ENCODE results near the gene NGEF. TPM values are rescaled to one million over a fixed set of nuclear protein-coding genes. Genes with fewer than 3 reads are reported as not detected.

Gene NGEF
- total RNA-seq, 1 experiment from 2014 or later, result 3.9 TPM

DNA sequence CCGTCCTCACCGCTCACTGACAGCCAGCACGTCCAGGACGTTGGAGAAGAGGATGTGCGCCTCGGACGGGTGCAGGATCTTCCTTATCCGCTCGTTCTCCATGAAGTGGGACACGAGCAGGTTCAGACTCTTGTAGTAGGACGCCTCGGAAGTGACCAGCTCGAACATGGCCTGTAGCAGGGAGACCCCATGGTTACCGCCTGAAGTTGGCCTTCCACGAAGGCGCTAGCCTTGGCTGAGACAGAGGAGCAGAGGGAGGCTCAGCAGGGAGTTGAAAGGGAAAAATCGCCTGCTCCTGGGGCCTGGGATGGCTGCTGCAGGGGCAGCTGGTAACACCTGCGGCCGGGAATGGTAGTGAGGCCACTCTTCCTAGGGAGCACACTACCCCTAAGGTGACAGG is 118.3 kb downstream of the NGEF start:
- H3K36me3 ChIP-seq (replicated peaks; ENCODE audit: control insufficient read depth, insufficient read depth, low read length), result no peaks in the 10 kb centered on the region
- peak; percentile 52 for DNase-seq
- H3K4me3 ChIP-seq (ENCODE audit: insufficient read depth, low read depth, low read length), result no peak overlapping the region
- H3K27me3 ChIP-seq (ENCODE audit: control insufficient read depth, insufficient read depth, low read length), result no peaks in the 10 kb centered on the region

DNA sequence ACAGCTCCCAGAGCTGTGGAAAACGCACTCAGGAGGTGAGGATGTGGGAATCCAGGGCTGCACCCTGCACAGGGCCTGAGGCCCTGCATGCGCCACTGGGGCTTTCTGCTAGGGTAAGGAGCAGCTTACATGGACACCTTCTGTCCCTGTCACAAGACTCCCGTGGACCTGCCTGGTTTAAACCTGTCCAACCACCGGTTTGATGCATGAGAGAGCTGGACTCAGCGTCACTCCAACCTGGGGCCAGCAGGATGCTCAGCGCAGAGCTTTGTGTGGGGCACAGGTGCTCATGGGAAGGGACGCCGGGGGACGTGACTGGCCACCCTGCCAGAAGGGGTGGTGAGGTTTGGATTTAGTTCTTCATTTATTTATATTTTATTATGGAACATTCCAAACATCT is 118.8 kb downstream of the NGEF start:
- H3K36me3 ChIP-seq (replicated peaks; ENCODE audit: control insufficient read depth, insufficient read depth, low read length), result no peaks in the 10 kb centered on the region
- H3K27me3 ChIP-seq (ENCODE audit: control insufficient read depth, insufficient read depth, low read length), result no peaks in the 10 kb centered on the region
- DNase-seq, result no peak
- H3K4me3 ChIP-seq (ENCODE audit: insufficient read depth, low read depth, low read length), result no peak overlapping the region

DNA sequence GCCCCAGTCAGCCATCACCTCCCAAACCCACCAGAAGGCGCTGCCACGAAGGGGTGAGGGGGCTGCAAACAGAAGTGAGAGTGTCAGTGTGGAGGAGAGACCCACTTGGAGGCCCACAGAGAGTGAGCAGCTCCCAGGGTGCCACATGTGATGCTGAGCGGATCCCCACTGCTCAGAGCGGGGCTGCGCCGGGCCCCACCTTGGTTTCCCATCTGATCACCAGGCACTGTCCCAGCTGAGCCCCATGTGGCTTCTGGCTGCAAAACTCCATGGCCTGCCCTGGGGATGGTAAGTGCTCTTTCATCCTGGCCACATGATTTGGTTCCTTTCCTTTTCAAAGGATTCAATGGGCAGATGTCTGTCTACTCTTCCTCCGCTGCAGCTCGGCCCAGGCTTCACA is 119.2 kb downstream of the NGEF start:
- no peak overlapping the region for H3K4me3 ChIP-seq (ENCODE audit: insufficient read depth, low read depth, low read length)
- no peaks in the 10 kb centered on the region for H3K27me3 ChIP-seq (ENCODE audit: control insufficient read depth, insufficient read depth, low read length)
- peak; percentile 54 for DNase-seq
- no peaks in the 10 kb centered on the region for H3K36me3 ChIP-seq (replicated peaks; ENCODE audit: control insufficient read depth, insufficient read depth, low read length)

DNA sequence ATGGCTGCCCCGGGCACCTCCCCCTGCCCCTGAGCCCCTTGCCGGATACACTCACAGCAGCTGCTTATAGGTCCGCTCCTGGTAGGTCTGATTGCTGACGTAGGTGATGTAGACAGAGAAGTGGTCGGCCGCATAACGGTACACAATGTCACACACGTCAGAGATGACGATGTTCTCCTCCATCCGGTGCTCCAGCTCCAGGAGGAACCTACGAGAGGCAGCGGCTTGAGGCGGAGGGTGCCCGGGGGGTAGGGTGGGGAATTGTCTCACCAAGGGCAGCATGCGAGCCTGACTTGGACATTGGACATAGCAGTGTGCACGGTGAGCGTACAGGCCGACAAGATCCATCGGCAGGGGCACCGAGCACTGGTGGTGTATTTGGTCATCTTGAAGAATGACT is 120.2 kb downstream of the NGEF start:
- no peaks in the 10 kb centered on the region for H3K27me3 ChIP-seq (ENCODE audit: control insufficient read depth, insufficient read depth, low read length)
- H3K4me3 ChIP-seq (ENCODE audit: insufficient read depth, low read depth, low read length), result no peak overlapping the region
- H3K36me3 ChIP-seq (replicated peaks; ENCODE audit: control insufficient read depth, insufficient read depth, low read length), result no peaks in the 10 kb centered on the region
- no peak for DNase-seq

DNA sequence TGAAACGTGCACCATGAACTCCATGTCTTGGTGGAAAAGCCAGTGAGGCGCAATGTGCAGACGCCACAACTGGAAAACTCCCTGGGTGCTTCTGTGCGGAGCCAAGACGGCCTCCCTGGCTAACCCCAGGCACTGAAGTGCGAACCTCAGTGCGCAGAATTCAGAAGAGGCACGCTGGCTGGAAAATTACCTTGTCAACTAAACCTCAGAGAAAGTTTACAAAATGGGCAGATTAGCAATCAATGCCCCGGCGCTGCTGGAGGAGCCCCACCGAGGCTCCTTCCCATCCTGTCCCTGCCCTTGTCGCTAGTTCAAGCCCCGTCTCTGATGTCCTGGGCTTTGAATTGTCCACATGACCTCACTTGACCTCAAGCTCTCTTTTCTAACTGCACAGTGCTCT is 120.8 kb downstream of the NGEF start:
- no peaks in the 10 kb centered on the region for H3K27me3 ChIP-seq (ENCODE audit: control insufficient read depth, insufficient read depth, low read length)
- H3K36me3 ChIP-seq (replicated peaks; ENCODE audit: control insufficient read depth, insufficient read depth, low read length), result no peaks in the 10 kb centered on the region
- peak; percentile 22 for DNase-seq
- no peak overlapping the region for H3K4me3 ChIP-seq (ENCODE audit: insufficient read depth, low read depth, low read length)

DNA sequence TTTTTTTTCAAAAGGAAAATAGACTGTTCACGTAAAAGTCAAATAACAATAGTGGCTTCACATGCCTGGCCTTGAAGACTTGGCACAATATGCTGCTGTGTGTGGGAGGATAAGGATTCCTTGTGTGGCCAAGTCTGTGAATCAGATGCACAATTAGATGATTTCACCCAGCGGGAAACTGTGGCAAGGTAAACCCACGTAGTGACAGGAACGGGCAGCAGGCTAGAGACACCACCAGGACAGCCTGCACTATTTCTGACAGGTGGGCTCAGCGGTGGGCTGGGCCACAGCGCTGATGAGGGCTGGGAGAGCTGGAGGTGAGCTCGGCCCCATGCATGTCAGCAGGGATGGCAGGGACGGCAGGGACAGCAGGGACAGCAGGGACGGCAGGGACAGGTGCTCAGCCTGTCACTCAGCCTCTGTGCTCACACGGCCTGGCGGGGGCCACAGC is 121.4 kb downstream of the NGEF start:
- no peaks in the 10 kb centered on the region for H3K27me3 ChIP-seq (ENCODE audit: control insufficient read depth, insufficient read depth, low read length)
- H3K4me3 ChIP-seq (ENCODE audit: insufficient read depth, low read depth, low read length), result no peak overlapping the region
- peak; percentile 37 for DNase-seq
- no peaks in the 10 kb centered on the region for H3K36me3 ChIP-seq (replicated peaks; ENCODE audit: control insufficient read depth, insufficient read depth, low read length)

DNA sequence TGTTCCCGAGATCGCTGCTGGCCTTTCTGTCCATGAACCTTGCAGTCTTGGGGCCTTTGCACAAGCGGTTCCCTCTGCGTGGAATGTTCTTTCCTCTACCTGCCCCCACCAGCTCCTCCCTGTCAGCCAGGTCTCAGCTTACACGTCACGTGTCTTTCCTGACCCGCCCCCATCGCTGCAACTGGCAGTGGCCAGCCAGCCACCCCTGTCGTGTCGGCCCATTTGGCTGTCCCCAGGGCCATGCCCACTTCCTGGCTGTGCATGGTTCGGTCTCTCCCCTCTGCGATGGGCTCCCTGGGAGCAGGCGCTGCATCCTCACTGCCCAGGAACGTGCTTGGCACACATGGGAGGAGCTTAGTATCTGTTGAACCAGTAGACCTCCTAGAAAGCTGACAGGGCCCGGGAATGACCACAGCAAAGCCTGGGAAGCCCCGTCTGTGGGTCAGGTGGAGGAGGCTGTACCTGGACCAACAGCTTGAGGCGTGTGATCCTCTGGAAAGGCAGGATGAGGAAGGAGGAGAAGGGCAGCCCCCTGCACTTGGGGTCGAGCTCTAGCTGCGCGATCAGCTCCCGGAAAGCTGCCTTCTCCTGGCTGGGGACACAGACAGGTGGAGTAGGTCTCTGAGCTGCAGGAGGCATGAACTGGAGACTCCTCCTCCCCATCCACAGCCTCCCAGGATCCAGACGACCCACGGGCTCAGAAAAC is 122.0 kb downstream of the NGEF start:
- Histone ChIP-seq H3K36me3 (replicated peaks; ENCODE audit: control insufficient read depth, insufficient read depth, low read length) (no peaks in the 10 kb centered on the region), H3K4me3 (ENCODE audit: insufficient read depth, low read depth, low read length) (no peak overlapping the region), H3K27me3 (ENCODE audit: control insufficient read depth, insufficient read depth, low read length) (no peaks in the 10 kb centered on the region)
- DNase-seq, result peak; percentile 91

DNA sequence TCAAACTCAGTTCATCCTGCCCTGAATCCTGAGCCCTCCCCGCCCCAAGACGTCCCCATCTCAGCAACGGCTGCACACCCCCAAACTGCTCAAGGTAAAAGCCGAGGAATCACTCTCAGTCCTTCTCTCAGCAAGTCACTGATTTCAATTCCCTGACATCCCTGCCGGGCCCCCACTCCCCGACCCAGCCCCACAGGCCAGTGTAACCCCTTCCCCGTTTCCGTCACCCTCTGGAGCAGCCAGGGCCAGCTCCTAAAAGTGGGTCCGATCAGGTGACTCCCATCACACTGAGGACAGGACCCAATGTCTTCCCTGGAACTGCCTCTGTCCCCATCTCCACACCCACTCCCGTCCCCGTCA is 122.5 kb downstream of the NGEF start:
- Histone ChIP-seq H3K4me3 (ENCODE audit: insufficient read depth, low read depth, low read length) (no peak overlapping the region), H3K27me3 (ENCODE audit: control insufficient read depth, insufficient read depth, low read length) (no peaks in the 10 kb centered on the region), H3K36me3 (replicated peaks; ENCODE audit: control insufficient read depth, insufficient read depth, low read length) (no peaks in the 10 kb centered on the region)
- no peak for DNase-seq

DNA sequence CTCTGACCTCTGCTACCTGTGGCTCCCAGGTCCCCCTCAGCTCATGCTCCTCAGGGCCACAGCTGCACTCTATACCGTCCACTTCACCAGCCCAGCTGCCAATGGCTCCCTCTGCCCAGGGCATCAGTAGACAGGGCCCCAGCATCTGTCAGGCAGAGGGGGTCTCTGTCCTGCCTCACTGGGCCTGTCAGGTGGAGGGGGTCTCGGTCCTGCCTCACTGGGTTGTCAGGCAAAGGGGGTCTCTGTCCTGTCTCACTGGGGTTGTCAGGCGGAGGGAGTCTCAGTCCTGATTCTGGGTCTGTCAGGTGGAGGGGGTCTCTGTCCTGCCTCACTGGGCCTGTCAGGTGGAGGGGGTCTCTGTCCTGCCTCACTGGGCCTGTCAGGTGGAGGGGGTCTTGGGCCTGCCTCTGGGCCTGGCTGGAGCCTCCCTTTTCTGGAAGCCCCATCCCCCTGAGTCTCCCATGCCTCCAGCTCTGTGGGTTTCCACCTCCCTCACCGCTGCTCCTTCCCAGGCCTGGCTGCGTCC is 123.1 kb downstream of the NGEF start:
- Histone ChIP-seq H3K4me3 (ENCODE audit: insufficient read depth, low read depth, low read length) (no peak overlapping the region), H3K36me3 (replicated peaks; ENCODE audit: control insufficient read depth, insufficient read depth, low read length) (no peaks in the 10 kb centered on the region), H3K27me3 (ENCODE audit: control insufficient read depth, insufficient read depth, low read length) (no peaks in the 10 kb centered on the region)
- peak; percentile 45 for DNase-seq

DNA sequence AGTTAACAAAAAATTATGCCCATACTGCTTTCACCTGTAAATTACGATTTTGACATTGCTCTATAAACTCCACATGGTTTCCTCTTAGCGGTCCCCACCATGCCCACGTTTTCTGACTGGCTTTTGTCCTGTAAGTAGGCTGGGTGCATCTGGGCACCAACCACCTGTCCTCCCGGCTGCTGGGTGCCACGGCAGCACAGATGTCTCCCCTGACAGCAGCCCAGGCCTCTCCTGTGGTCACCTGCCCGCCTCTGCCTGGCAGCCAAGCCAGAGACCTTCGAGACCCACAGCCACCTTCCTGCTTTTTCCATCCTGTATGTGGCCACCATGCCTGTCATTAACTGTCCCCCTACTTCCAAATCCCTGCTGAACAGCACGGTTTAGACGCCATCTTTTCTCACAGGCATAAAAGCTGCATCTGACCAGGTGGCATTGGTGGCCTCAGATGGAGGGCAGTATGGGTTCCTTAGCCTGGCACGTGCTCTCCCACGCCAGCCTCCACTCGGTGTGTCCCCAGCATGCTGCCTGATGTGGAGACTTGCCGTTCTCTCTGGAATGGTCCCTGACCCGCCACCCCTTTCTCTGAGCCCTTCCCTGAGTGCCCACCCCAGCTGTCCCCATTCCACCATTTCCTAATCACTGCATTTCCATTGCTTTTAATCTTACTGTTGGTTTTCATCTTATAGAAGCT is 124.1 kb downstream of the NGEF start:
- Histone ChIP-seq H3K36me3 (replicated peaks; ENCODE audit: control insufficient read depth, insufficient read depth, low read length) (no peaks in the 10 kb centered on the region), H3K27me3 (ENCODE audit: control insufficient read depth, insufficient read depth, low read length) (no peaks in the 10 kb centered on the region), H3K4me3 (ENCODE audit: insufficient read depth, low read depth, low read length) (no peak overlapping the region)
- DNase-seq, result peak; percentile 33

DNA sequence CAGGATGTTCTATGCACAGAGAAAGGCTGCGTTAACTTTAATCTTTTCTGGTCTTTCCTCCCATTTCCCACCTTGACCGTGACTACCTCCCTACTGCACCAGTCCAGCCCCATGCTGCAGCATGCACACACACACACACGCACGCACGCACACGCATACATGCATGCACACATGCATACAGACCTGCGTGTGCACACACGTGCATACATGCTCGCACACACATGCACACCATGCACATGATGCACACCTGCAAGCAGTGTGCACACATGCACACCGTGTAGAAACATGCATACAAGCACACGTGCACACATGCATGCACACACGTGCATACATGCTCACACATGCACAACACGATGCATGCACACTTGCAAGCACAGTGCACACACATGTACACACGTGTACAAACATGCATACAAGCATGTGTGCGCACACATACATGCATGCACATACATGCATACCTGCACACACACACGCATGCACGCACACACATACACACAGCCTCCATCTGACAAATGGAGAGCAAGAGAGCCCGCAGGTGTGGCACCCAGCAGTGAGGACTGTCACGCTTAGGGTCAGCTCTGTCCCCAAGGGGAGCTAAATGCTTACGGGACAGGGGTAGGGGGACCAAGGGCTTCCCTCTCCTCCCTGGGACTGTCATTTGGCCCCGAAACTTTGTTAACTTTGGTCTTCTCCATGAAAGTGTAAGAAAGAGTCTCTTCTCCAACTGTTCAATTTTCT is 124.8 kb downstream of the NGEF start:
- Histone ChIP-seq H3K36me3 (replicated peaks; ENCODE audit: control insufficient read depth, insufficient read depth, low read length) (no peaks in the 10 kb centered on the region), H3K4me3 (ENCODE audit: insufficient read depth, low read depth, low read length) (no peak overlapping the region), H3K27me3 (ENCODE audit: control insufficient read depth, insufficient read depth, low read length) (no peaks in the 10 kb centered on the region)
- DNase-seq, result peak; percentile 17

DNA sequence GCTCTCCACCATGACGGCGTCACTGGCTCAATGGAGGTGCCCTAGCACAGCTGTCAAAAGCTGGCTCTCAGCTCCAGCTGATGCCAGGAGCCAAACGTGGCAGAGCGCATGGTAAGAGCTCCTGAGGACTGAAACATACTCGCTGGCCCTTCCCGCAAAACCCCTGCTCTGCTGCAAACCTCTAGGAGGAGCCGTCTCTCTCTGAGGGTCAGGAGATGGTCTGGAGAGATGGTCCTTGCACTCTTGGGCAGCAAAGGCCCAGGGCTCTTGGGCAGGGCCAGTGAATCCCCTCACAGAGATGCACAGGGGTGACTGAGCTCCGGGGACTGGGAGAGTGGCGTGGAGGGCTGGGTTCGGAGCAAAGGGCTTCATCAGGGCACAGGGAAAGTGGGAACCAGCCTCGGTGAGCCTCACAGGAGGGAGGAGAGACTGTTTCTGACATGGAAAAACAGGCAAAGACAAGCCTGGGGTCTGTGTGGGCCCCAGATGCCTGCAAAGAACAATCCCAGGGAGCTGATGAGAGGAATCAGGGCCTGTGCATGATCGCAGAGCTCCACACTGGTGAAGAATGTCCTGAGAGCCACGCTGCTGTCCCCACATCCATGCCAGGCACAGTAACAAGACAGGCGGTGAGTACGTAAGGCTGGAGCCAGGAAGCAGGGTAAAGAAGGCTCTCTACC is 125.7 kb downstream of the NGEF start:
- H3K4me3 ChIP-seq (ENCODE audit: insufficient read depth, low read depth, low read length), result no peak overlapping the region
- DNase-seq, result peak; percentile 83

DNA sequence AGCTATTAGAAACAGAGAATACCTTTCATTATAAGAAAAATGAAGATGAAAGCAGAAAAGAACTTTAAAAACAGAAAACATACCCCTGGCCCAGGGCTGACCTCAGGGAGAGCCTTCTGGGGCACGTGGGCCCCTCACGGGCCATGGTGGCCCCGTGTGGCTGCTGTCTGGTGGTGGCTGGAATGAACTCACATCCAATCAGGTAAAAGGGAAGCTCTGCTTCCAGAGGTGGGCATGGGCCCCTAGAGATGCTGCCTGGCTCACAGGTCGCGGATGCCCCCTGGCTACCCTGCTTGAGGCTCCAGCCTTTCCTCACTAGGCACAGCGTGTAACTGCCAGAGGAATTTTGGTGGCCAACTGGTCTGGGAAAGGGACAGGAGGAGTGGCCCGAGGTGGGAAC is 126.4 kb downstream of the NGEF start:
- Histone ChIP-seq H3K4me3 (ENCODE audit: insufficient read depth, low read depth, low read length) (no peak overlapping the region), H3K27me3 (ENCODE audit: control insufficient read depth, insufficient read depth, low read length) (no peaks in the 10 kb centered on the region), H3K36me3 (replicated peaks; ENCODE audit: control insufficient read depth, insufficient read depth, low read length) (no peaks in the 10 kb centered on the region)
- peak; percentile 34 for DNase-seq

More for the DNA sequence above, 125.7 kb downstream of the NGEF start:
- Histone ChIP-seq H3K27me3 (ENCODE audit: control insufficient read depth, insufficient read depth, low read length) (no peaks in the 10 kb centered on the region), H3K36me3 (replicated peaks; ENCODE audit: control insufficient read depth, insufficient read depth, low read length) (no peaks in the 10 kb centered on the region)

DNA sequence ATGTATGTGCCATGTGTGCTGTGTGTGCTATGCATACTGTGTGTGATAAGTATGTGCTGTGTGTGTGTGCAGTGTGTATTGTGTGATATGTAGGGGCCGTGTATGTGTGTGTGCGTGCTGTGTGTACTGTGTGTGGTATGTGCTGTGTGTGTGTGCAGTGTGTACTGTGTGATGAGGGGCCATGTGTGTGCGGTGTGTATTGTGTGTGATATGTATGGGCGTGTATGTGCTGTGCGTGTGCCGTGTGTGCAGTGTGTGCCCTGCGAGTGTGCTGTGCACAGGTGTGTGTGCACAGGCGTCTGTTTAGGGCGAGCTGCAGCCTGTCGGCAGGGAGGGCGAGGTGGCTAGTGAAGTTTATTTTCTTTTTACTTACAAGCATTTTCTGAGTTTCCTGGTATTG is 126.9 kb downstream of the NGEF start:
- DNase-seq, result no peak
- Histone ChIP-seq H3K4me3 (ENCODE audit: insufficient read depth, low read depth, low read length) (no peak overlapping the region), H3K36me3 (replicated peaks; ENCODE audit: control insufficient read depth, insufficient read depth, low read length) (no peaks in the 10 kb centered on the region), H3K27me3 (ENCODE audit: control insufficient read depth, insufficient read depth, low read length) (no peaks in the 10 kb centered on the region)
